HT1080 (cell line): ENCODE measurements around the gene TPBGL. TPM values are rescaled to one million over a fixed set of nuclear protein-coding genes. Genes with fewer than 3 reads are reported as not detected.
A peak's percentile ranks its signal among the peaks of the same experiment; 100 is the strongest.

Source experiments
- DNase-seq: peaks from one replicate; pipeline ENCODE4 v3.0.0-alpha.2; 2015; ENCODE audit warnings: low read depth
- polyA plus RNA-seq, 2 experiments: library from polyadenylated mRNA; depleted of rRNA; stranded (reverse); fragments of >200 nt; gene quantifications; 2 replicates each; pipeline ENCODE4 v1.2.3, GENCODE V29; 2015
- total RNA-seq: library from RNA; depleted of rRNA; stranded (reverse); fragments of >200 nt; shearing (Covaris generic); gene quantifications from 2 replicates; pipeline ENCODE4 v1.2.3, GENCODE V29; 2014; rRNA removed

Gene TPBGL
- total RNA-seq = 0.10 and 0.33 TPM in 2 replicates
- 0.07 and 0.20 TPM in 2 replicates for polyA plus RNA-seq (2015; cell fraction: cytosol; rRNA removed)
- 0.12 TPM in 1 of 2 replicates, not detected in the other for polyA plus RNA-seq (2015; cell fraction: nucleus; rRNA removed)

GRCh38 chr11:75240311-75241035 is at the start of gene TPBGL:
TPBGL (plus strand) TSS chr11:75240774; CDS start chr11:75241050, 276 bp downstream.
- no peak for DNase-seq

- DNase-seq = no peak
Measured at GRCh38 chr11:75191330-75191717, 49.2 kb upstream of the TPBGL start.

- no peak for DNase-seq
Measured at GRCh38 chr11:75193271-75193670, 47.3 kb upstream of the TPBGL start.

GRCh38 chr11:75193711-75194110 is 46.9 kb upstream of the TPBGL start:
- DNase-seq = no peak

GRCh38 chr11:75194147-75194546 is 46.4 kb upstream of the TPBGL start:
- DNase-seq = no peak

- no peak for DNase-seq
Measured at GRCh38 chr11:75195167-75195962, 45.2 kb upstream of the TPBGL start.

GRCh38 chr11:75196426-75196825 is 44.1 kb upstream of the TPBGL start:
- DNase-seq = peak; percentile 11

- no peak for DNase-seq
Measured at GRCh38 chr11:75197512-75198277, 42.9 kb upstream of the TPBGL start.

- DNase-seq = no peak
Measured at GRCh38 chr11:75198278-75198973, 42.1 kb upstream of the TPBGL start.

- DNase-seq = no peak
Measured at GRCh38 chr11:75199412-75199955, 41.1 kb upstream of the TPBGL start.

GRCh38 chr11:75200051-75200450 is 40.5 kb upstream of the TPBGL start:
- no peak for DNase-seq

- no peak for DNase-seq
Measured at GRCh38 chr11:75200531-75200930, 40.0 kb upstream of the TPBGL start.

GRCh38 chr11:75201771-75202170 is 38.8 kb upstream of the TPBGL start:
- DNase-seq = no peak

GRCh38 chr11:75202195-75202594 is 38.4 kb upstream of the TPBGL start:
- no peak for DNase-seq

GRCh38 chr11:75203138-75203537 is 37.4 kb upstream of the TPBGL start:
- DNase-seq = no peak

GRCh38 chr11:75203641-75204011 is 36.9 kb upstream of the TPBGL start:
- DNase-seq = no peak

GRCh38 chr11:75204012-75204674 is 36.4 kb upstream of the TPBGL start:
- DNase-seq = no peak

- DNase-seq = peak; percentile 75
Measured at GRCh38 chr11:75204685-75205563, 35.6 kb upstream of the TPBGL start.

- no peak for DNase-seq
Measured at GRCh38 chr11:75205564-75206020, 35.0 kb upstream of the TPBGL start.
